Measurements from ENCODE around the gene OR10A3. TPM values are rescaled to one million over a fixed set of nuclear protein-coding genes. Genes with fewer than 3 reads are reported as not detected.
"Not testable (repeated sequence)": the region's sequence is repeated elsewhere in the genome, so short reads cannot be mapped to it uniquely, and the experiment has no call there.

Gene OR10A3, protein sequence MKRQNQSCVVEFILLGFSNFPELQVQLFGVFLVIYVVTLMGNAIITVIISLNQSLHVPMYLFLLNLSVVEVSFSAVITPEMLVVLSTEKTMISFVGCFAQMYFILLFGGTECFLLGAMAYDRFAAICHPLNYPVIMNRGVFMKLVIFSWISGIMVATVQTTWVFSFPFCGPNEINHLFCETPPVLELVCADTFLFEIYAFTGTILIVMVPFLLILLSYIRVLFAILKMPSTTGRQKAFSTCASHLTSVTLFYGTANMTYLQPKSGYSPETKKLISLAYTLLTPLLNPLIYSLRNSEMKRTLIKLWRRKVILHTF
- not detected for total RNA-seq

GRCh38 chr11:7941608-7942007 is at the start of gene OR10A3:
Gene OR10A3 (minus strand): TSS chr11:7941708. CDS start chr11:7939520, 2,188 bp downstream.
- no peak for DNase-seq

GRCh38 chr11:7987560-7987883 is 46.0 kb upstream of the OR10A3 start:
- not testable (repeated sequence) for DNase-seq

- peak; percentile 99 for DNase-seq
Measured at GRCh38 chr11:7986768-7987559, 45.5 kb upstream of the OR10A3 start, which contains the start of gene EIF3F. Gene EIF3F (plus strand): TSS chr11:7987337. CDS start chr11:7987353, 16 bp downstream.

GRCh38 chr11:7983832-7984590 is 42.5 kb upstream of the OR10A3 start:
- DNase-seq = no peak

DNA sequence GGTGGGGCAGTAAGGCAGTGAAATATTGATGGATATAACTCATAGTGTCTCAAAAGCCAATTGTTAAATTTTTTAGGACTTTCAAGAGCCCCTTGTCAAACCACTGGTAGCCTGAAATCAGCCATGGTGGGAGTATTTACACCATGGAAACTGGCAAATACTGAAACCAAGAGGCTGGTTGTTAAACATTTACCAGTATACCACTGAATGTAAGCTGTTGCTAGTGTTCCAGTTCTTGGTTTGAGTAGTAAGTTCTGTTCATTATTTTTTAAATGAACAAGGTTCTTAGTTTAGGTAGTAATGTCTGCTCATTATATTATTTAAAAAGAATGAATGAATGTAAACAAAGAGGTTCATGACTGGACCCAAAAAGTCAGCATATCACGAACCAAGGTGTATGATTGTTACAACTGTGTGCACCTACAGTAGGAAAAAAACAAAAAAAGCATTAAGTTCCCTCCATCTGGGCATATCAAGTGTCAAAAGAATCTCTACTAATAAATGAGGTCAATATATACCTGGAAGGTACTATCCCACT is 41.1 kb upstream of the OR10A3 start:
- DNase-seq = no peak

DNA sequence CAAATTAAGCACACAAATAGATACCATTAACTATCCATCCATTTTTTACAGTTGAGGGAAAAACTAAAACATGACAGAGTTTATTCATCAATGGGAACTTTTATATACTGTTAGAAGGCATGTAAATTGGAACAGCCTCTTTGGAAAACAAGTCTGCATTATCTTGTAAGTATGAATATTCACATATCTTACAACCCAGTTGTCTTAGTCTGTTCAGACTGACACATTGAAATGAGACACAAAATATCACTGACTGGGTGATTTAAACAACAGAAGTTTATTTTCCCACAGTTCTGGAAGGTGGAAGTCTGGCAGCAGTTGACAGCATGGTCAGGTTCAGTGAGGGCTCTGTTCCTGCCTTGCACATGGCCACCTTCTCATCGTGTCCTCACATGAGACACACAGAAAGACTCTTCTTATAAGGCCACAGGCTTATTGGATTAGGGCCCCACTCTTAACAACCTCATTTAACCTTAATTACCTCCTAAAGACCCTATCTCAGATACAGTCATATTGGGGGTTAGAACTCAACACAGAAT is 40.2 kb upstream of the OR10A3 start:
- DNase-seq = no peak

GRCh38 chr11:7977232-7977917 is 35.9 kb upstream of the OR10A3 start:
- no peak for DNase-seq

- no peak for DNase-seq
Measured at GRCh38 chr11:7974668-7975067, 33.2 kb upstream of the OR10A3 start.

DNA sequence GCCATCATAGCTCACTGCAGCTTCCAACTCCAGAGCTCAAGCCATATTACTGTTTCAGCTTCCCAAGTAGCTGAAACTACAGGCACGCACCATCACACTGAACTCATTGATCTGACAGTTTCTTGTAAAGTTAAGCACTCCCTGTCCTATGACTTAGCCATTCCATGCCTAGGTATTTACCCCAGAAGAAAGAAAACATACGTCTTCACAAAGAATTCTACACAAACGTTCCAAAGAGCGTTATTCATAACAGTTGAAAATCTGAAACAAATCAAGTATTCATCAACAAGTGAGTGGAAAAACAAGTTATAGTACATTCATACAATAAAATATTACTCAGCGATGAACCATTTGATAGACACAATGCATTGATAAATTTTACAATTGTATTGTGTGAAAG is 31.5 kb upstream of the OR10A3 start:
- DNase-seq = no peak

DNA sequence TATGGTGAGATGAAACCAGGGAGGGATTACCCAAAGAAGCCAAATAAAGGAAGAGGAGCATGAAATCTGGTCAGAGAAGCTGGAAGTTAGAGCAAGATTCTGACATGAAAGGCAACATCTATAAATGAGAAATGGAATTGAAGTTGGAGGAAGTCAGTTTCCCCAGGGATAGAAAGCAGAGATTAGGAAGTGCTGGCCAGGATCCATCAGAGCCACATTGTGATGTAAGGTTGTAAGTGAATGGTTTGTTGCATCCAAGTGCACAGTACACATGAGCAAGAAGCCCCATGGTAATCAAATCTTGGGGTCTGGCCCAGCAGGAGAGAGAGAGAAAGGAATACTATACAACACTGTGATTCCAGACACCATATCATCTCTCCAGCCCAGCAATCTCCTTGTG is 30.3 kb upstream of the OR10A3 start:
- DNase-seq = no peak

GRCh38 chr11:7969756-7970646 is 28.5 kb upstream of the OR10A3 start:
- no peak for DNase-seq

- no peak for DNase-seq
Measured at GRCh38 chr11:7968686-7969085, 27.2 kb upstream of the OR10A3 start.

GRCh38 chr11:7967826-7968225 is 26.3 kb upstream of the OR10A3 start:
- DNase-seq = no peak

DNA sequence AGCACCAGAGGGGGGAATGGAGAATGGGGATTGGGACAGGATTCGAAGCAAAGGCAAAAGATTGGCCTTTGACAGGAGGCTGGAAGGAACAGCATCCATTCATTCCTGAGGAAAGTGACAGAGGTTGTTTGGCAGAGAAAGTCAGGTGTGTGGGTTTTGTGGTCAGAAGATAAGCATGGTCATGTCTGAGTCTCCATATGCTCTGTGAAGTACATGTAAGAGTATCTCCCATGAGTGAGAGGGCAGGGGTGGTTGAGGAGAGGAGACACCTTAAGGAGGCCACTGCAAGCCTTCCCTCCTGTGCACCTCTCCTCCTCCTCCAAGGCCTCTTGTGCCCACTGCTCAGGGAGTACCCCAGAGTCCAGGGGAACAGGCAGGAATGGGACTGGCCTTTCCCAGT is 25.6 kb upstream of the OR10A3 start:
- DNase-seq = no peak

GRCh38 chr11:7965386-7965785 is 23.9 kb upstream of the OR10A3 start, which contains the start of gene NLRP10:
Gene NLRP10 (minus strand): TSS chr11:7965447. CDS start chr11:7963495, 1,952 bp downstream.
- DNase-seq = no peak

- no peak for DNase-seq
Measured at GRCh38 chr11:7964873-7965272, 23.4 kb upstream of the OR10A3 start.

- no peak for DNase-seq
Measured at GRCh38 chr11:7964261-7964660, 22.8 kb upstream of the OR10A3 start.

- no peak for DNase-seq
Measured at GRCh38 chr11:7955191-7955590, 13.7 kb upstream of the OR10A3 start.

DNA sequence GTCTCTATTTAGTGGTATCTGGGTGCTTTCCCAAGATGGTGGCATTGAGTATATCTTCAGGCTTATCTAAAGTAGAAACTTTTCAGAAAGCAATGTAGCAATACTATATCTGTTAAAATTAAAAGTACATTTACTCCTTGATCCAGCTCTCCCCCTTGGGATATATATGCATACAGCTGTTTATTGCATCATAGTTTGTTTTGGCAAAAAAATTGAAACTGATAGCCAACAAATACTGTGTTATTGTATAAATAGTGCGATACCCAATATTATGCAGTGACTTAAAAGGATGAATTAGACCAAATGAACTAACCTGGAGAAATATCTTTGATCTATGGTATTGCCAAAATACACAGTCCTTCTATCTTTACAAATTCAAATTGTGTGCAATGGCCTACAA is 8.4 kb upstream of the OR10A3 start:
- no peak for DNase-seq

DNA sequence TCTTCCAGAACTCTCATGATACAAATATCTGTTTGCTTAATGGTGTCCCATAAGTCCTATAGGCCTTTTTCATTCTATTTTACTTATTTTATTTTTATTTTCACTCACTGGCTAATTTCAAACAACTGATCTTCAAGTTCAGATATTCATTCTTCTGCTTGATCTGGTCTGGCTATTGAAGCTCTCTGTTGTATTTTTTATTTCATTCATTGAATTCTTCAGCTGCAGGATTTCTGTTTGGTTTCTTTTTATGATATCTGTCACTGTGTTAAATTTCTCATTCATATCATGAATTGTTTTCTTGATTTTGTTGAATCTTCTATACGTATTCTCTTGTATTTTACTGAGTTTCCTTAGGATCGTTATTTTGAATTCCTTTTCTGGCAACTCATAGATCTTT is 2.6 kb upstream of the OR10A3 start:
- DNase-seq = no peak

DNA sequence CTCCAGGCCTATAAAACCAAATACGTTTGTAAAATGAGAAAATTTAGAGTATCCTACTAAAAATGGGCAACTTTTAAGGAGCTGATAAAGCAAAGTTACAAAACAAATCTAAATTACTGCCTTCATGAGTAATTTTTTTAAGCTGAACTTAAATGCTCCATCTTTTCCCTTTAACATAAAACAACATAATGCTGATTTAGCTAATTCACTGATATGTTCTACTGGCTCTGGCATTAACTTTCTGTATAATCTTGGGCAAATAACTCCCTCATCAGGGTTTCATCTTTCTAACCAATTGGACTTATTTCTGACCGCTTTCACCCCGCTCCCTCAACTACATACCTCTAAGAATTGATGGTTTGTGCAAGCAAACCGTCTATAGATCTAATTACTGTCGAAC is 362 bp downstream of the OR10A3 start:
- no peak for DNase-seq

All from tongue (tissue), 2 donors.